K562 (cell line): ENCODE results near the gene SYNGR1. TPM values are rescaled to one million over a fixed set of nuclear protein-coding genes. Genes with fewer than 3 reads are reported as not detected.
A peak's percentile ranks its signal among the peaks of the same experiment; 100 is the strongest.

Experiments used
- ATAC-seq: fragments of 200-7000 bp; cut with Tn5 transposase; 3 replicates; pipeline ENCODE4 v1.9.1; 2020; ENCODE audit warnings: moderate library complexity
- BruUV-seq: library from RNA; stranded (reverse); fragments of 400-500 nt; replicated peaks from 2 replicates; lab custom pipeline; 2021; lab: Mats Ljungman, UMichigan
- CTCF ChIA-PET: fragments of 300-600 bp; formaldehyde crosslinking; extraction: SDS; loops from one replicate; lab custom pipeline; 2021; ENCODE audit warnings: low intra/inter-chr PET ratio; lab: Yijun Ruan, JAX
- POLR2A ChIA-PET: fragments of 300-600, 350-650 bp; sonication (Branson Sonifier 250); formaldehyde crosslinking; extraction: SDS; loops from one replicate; lab custom pipeline; 2021; ENCODE audit warnings: antibody characterized with exemption, inconsistent platforms; lab: Yijun Ruan, JAX
- DNase-seq, 4 experiments: peaks; one replicate each; pipeline versions ENCODE4 v3.0.0 to v3.0.0-alpha.2; 2011 to 2018; ENCODE audit warnings: low spot score in 3 of 4, mixed read lengths in 3 of 4; ENCODE audit errors: extremely low read depth in 1 of 4
- FAIRE-seq: peaks from 2 replicates; lab custom pipeline; 2011; peaks lifted over from hg19 to GRCh38; lab: Jason Lieb, UNC
- H2AFZ ChIP-seq: 2 replicates; pipeline ENCODE4 v1.6.0; 2011; ENCODE audit warnings: low read depth, low read length, control low read depth, inconsistent platforms
- H3K27ac ChIP-seq: fragments of 200-600 bp; 3 replicates; pipeline ENCODE4 v1.8.0; 2011; ENCODE audit warnings: low read depth, mild to moderate bottlenecking, control low read depth, inconsistent platforms, low read length, moderate library complexity, mixed read lengths; ENCODE audit errors: extremely low read depth
- H3K27me3 ChIP-seq, 2 experiments: fragments of 300-600 bp in 1 of 2; 2 replicates in 1 of 2; 3 replicates in 1 of 2; pipeline versions ENCODE4 v1.6.0 to v1.8.0; 2011; ENCODE audit warnings: inconsistent platforms in 2 of 2, low read length in 2 of 2, mild to moderate bottlenecking in 1 of 2, mixed read lengths in 1 of 2, moderate library complexity in 1 of 2; ENCODE audit not compliant: control insufficient read depth in 2 of 2, insufficient read depth in 2 of 2
- H3K36me3 ChIP-seq: fragments of 300-600 bp; 3 replicates; pipeline ENCODE4 v1.8.0; 2011; ENCODE audit warnings: mild to moderate bottlenecking, low read length, inconsistent platforms; ENCODE audit not compliant: control insufficient read depth, insufficient read depth
- H3K4me1 ChIP-seq, 2 experiments: fragments of 200-600 bp in 1 of 2; replicated peaks in 1 of 2; 2 replicates in 1 of 2; 3 replicates in 1 of 2; pipeline versions ENCODE4 v1.5.1 to v1.8.0; 2011; ENCODE audit warnings: inconsistent platforms in 2 of 2, low read length in 2 of 2, mild to moderate bottlenecking in 1 of 2, mixed read lengths in 1 of 2, moderate library complexity in 1 of 2; ENCODE audit not compliant: control insufficient read depth in 2 of 2, insufficient read depth in 2 of 2
- H3K4me2 ChIP-seq: 2 replicates; pipeline ENCODE4 v1.6.1; 2011; ENCODE audit warnings: low read length, control low read depth, inconsistent platforms, mixed read lengths; ENCODE audit not compliant: insufficient read depth
- H3K4me3 ChIP-seq: fragments of 200-600 bp; sonication (generic), shearing (Covaris generic); 2 replicates; pipeline ENCODE4 v1.5.1; 2016; ENCODE audit warnings: control low read depth, inconsistent platforms
- H3K79me2 ChIP-seq: fragments of 200-600 bp; 3 replicates; pipeline ENCODE4 v1.8.0; 2011; ENCODE audit warnings: low read length, inconsistent platforms; ENCODE audit not compliant: control insufficient read depth, insufficient read depth
- H3K9ac ChIP-seq, 2 experiments: 2 replicates each; pipeline versions ENCODE4 v1.6.0 to v1.6.1; 2011; ENCODE audit warnings: low read depth in 2 of 2, low read length in 2 of 2, control low read depth in 1 of 2, inconsistent platforms in 1 of 2, mild to moderate bottlenecking in 1 of 2, mixed read lengths in 1 of 2; ENCODE audit not compliant: insufficient read depth in 1 of 2
- H3K9me1 ChIP-seq: one replicate; pipeline ENCODE4 v1.6.0; 2011; ENCODE audit warnings: inconsistent platforms, mild to moderate bottlenecking, low read length, moderate library complexity; ENCODE audit not compliant: control insufficient read depth, insufficient read depth
- H3K9me3 ChIP-seq: replicated peaks from 2 replicates; pipeline ENCODE4 v1.5.1; 2011; ENCODE audit warnings: low read depth, low read length, inconsistent platforms; ENCODE audit not compliant: control insufficient read depth, insufficient read depth
- H4K20me1 ChIP-seq: replicated peaks from 2 replicates; pipeline ENCODE4 v1.6.1; 2011; ENCODE audit warnings: low read length, inconsistent platforms, mixed read lengths; ENCODE audit not compliant: control insufficient read depth, insufficient read depth
- BCOR ChIP-seq: fragments of 450-650 bp; IDR thresholded peaks from 2 replicates; pipeline ENCODE4 v1.6.1; 2016
- DLX4 ChIP-seq: fragments of 250-450 bp; sonication (Bioruptor Pico); IDR thresholded peaks from 2 replicates; pipeline ENCODE4 v1.6.1; 2021; ENCODE audit warnings: mild to moderate bottlenecking
- E2F6 ChIP-seq, 2 experiments: IDR thresholded peaks; 2 replicates each; pipeline ENCODE4 v1.6.1; 2011; ENCODE audit warnings: borderline replicate concordance in 1 of 2, control low read depth in 1 of 2, low read depth in 1 of 2, low read length in 1 of 2, mild to moderate bottlenecking in 1 of 2, mixed read lengths in 1 of 2, moderate library complexity in 1 of 2; ENCODE audit not compliant: insufficient read depth in 1 of 2, insufficient read length in 1 of 2, poor library complexity in 1 of 2, severe bottlenecking in 1 of 2; ENCODE audit errors: extremely low read depth in 1 of 2
- GABPB1 ChIP-seq: sonication (generic); formaldehyde crosslinking; IDR thresholded peaks from 2 replicates; pipeline ENCODE4 v1.8.0; 2022; ENCODE audit warnings: mild to moderate bottlenecking, missing genetic modification reagents
- HINFP ChIP-seq: fragments of 450-650 bp; conservative IDR thresholded peaks from 2 replicates; pipeline ENCODE4 v1.6.1; 2016; ENCODE audit warnings: missing genetic modification characterization, low read depth, mild to moderate bottlenecking, control low read depth, missing compliant biosample characterization
- MBD1 ChIP-seq: fragments of 250-450 bp; sonication (Bioruptor Pico); IDR thresholded peaks from 2 replicates; pipeline ENCODE4 v1.8.0; 2022; ENCODE audit warnings: inconsistent platforms
- MBD2 ChIP-seq: sonication (generic); IDR thresholded peaks from 2 replicates; pipeline ENCODE4 v1.6.1; 2016; ENCODE audit warnings: low read depth, borderline replicate concordance
- OTX1 ChIP-seq: fragments of 450-650 bp; formaldehyde crosslinking; IDR thresholded peaks from 2 replicates; pipeline ENCODE4 v1.4.0; 2022; ENCODE audit warnings: mild to moderate bottlenecking
- PCBP1 ChIP-seq: fragments of 200-400 bp; formaldehyde crosslinking; IDR thresholded peaks from 2 replicates; pipeline ENCODE4 v1.6.1; 2018; ENCODE audit warnings: mild to moderate bottlenecking, low read depth, low read length; ENCODE audit not compliant: poor library complexity, severe bottlenecking
- RAD21 ChIP-seq, 2 experiments: fragments of 250-450 bp in 1 of 2; fragments of 450-650 bp in 1 of 2; sonication (Bioruptor Pico) in 1 of 2; formaldehyde crosslinking in 1 of 2; IDR thresholded peaks in 1 of 2; conservative IDR thresholded peaks in 1 of 2; 2 replicates each; pipeline versions ENCODE4 v1.4.0 to v1.8.0; 2020 to 2022; ENCODE audit warnings: mild to moderate bottlenecking in 2 of 2, moderate library complexity in 1 of 2
- ZBTB5 ChIP-seq: fragments of 450-650 bp; IDR thresholded peaks from 2 replicates; pipeline ENCODE4 v1.6.1; 2017; ENCODE audit warnings: antibody characterized with exemption
- ZFP36 ChIP-seq: fragments of 150-350 bp; IDR thresholded peaks from 2 replicates; pipeline ENCODE4 v1.6.1; 2018; ENCODE audit warnings: low read length, low read depth; ENCODE audit not compliant: partially characterized antibody
- WGBS: fragments of 100-300 bp; shearing (Covaris generic); methylation state at CpG from one replicate; pipeline ENCODE4 v1.1.6; 2016; ENCODE audit warnings: low coverage, mixed read lengths; ENCODE audit not compliant: insufficient coverage; ENCODE audit errors: missing lambda C conversion rate; 5-methylcytosine and 5-hydroxymethylcytosine counted together
- in situ Hi-C: fragments of 300-500 bp; cut with MboI; formaldehyde crosslinking; loops from 4 replicates; pipeline ENCODE4 v1.15.0; 2018; ENCODE audit warnings: inconsistent platforms, mixed read lengths
- intact Hi-C: fragments of 100-400 bp; cut with micrococcal nuclease; formaldehyde crosslinking; loops from 2 replicates; pipeline ENCODE4 v1.14.2; 2022
- polyA plus RNA-seq, 8 experiments: library from polyadenylated mRNA; depleted of rRNA in 4 of 8; stranded (reverse) in 5 of 8; unstranded in 3 of 8; fragments of >200 nt; fragmentation: Nextera tagmentation in 2 of 8; fragmentation: Illumina TruSeq in 1 of 8; extraction: Ambion mirVana in 2 of 8; extraction: Trizol in 1 of 8; gene quantifications; 2 replicates each; pipeline versions ENCODE4 v1.2.1 to v1.2.3, GENCODE V29; 2011 to 2014; ENCODE audit warnings: inconsistent platforms in 1 of 8, missing spikeins in 1 of 8
- total RNA-seq, 7 experiments: library from RNA; depleted of rRNA in 6 of 7; stranded (reverse); fragments of >200 nt in 6 of 7; fragmentation: Illumina TruSeq in 2 of 7; extraction: Trizol in 2 of 7; gene quantifications; 2 replicates each; pipeline versions ENCODE4 v1.2.1 to v1.2.3, GENCODE V29; 2011 to 2021; ENCODE audit warnings: low replicate concordance in 1 of 7

SYNGR1 gene
- total and polyA plus RNA-seq, 9 of the 15 experiments (the other 6 are each of a cell fraction or from before 2014, with no cell fraction given): 1.8 to 15.9 (median 5.5) TPM

GRCh38 chr22:39301926-39302325 is 47.9 kb upstream of the SYNGR1 start (continued):
- peak; percentile 68; the same call in 1 of the 2 replicates for TF ChIP-seq ZBTB5
- TF ChIP-seq HINFP (tag): peak; percentile 87

- H2AFZ ChIP-seq: no peak overlapping the region
- FAIRE-seq (no peak), ATAC-seq (no peak), DNase-seq (no peak)
- peaks cover 8 to 31% of the 10 kb centered on the region in 2 experiments; a peak in 4 of 5 replicates for H3K4me1 ChIP-seq
- no peaks in the 10 kb centered on the region for H3K9me3 ChIP-seq
- H4K20me1 ChIP-seq: no peaks in the 10 kb centered on the region
- no peak overlapping the region for H3K27ac ChIP-seq
- no peak overlapping the region for H3K4me3 ChIP-seq
- 80% methylated on average over 2 of the region's 2 CpGs for WGBS
- H3K27me3 ChIP-seq: no peaks in the 10 kb centered on the region
- no peak overlapping the region for H3K9ac ChIP-seq
- no TSS peak for BruUV-seq
- TF ChIP-seq DLX4 (CRISPR knock-in tag): no peak
- no peak for TF ChIP-seq RAD21 (CRISPR knock-in tag; conservative IDR thresholded peaks at IDR 0.05 in 1 of 2, IDR thresholded peaks at IDR 0.05 in 1 of 2)
- no peak for TF ChIP-seq MBD2
- TF ChIP-seq PCBP1: no peak
- no peak for TF ChIP-seq MBD1
- TF ChIP-seq ZFP36: peak; percentile 96
- no peak for TF ChIP-seq E2F6 (IDR thresholded peaks at IDR 0.05; ENCODE audit: borderline replicate concordance in 1 of 2, extremely low read depth in 1 of 2, insufficient read depth in 1 of 2, insufficient read length in 1 of 2, low read depth in 1 of 2, low read length in 1 of 2, poor library complexity in 1 of 2, severe bottlenecking in 1 of 2)
- no peak for TF ChIP-seq OTX1 (CRISPR knock-in tag)
- no peak for TF ChIP-seq GABPB1 (CRISPR knock-in tag)
- TF ChIP-seq BCOR: 0 out of 2 replicates have a peak, but pooled peaks have one; percentile 30
- no peak overlapping the region for H3K4me2 ChIP-seq
- intact Hi-C loops: loop anchor here (10.0 kb wide), 1 partner anchor 58 kb away; the partner anchor contains the start of gene PDGFB
- H3K36me3 ChIP-seq: no peaks in the 10 kb centered on the region
- H3K79me2 ChIP-seq: no peaks in the 10 kb centered on the region
- no peaks in the 10 kb centered on the region for H3K9me1 ChIP-seq
- in situ Hi-C loops: no loop called here
- ChIA-PET POLR2A (interaction anchor here (0.6 to 5.1 kb wide), 3 partner anchors 10 to 114 kb away, joined by 3 to 59 read pairs (median 14); partner anchors contain the start of gene RPL3), CTCF (interaction anchor here (0.5 kb wide), 1 partner anchor 117 kb away, joined by 3 read pairs; no protein-coding TSS in a partner anchor)
These were observed 47.3 kb upstream of the SYNGR1 start for GRCh38 chr22:39302431-39302960.
